NOMO-1 (cell line): ENCODE results near the gene FERMT2.
"Not testable (repeated sequence)": the region's sequence is repeated elsewhere in the genome, so short reads cannot be mapped to it uniquely, and the experiment has no call there.

ENCODE experiments used
- DNase-seq, 2 experiments: peaks; one replicate each; lab custom pipeline; 2025; ENCODE audit not compliant: unreplicated experiment in 2 of 2; lab: John Stamatoyannopoulos, UW

The FERMT2 gene

DNA sequence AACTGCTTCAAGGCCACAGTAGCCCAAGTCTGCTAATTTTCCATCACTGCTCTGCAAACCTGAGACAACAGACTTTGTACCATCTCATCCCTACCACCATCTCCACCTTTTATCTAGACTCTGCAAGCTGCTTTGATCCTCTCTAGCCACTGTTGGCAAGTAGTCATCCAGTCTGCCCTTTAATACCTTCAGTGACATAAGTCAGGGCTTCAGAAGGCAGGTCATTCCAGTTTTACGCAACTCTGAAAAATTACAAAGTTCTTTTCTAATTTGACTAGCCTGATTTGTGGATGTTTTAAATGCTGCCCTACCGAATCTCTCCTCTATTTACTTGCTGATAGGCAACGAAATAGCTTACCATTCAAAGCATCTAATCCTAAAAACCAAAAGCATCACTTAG lies 2.8 kb downstream of the FERMT2 start:
- no peak for DNase-seq

DNA sequence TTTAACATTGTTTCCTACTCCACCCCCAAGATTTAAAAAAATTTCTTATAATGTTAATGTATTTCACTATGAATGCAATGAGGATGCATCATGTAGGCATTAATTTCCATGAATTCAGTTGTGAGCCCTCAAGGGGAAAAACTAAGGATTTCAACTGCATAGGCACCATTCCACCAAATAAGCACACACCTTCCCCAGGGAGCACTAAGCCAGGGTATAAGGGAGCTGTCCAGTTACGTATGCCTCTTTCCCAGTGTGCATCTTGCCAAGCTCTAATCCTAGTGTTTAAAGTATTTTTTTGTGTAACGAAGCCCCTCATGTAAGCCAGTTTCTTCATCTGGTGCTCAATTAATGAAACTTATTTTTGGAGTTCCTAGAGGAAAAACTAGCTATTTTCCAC lies 6.6 kb downstream of the FERMT2 start:
- no peak for DNase-seq

DNA sequence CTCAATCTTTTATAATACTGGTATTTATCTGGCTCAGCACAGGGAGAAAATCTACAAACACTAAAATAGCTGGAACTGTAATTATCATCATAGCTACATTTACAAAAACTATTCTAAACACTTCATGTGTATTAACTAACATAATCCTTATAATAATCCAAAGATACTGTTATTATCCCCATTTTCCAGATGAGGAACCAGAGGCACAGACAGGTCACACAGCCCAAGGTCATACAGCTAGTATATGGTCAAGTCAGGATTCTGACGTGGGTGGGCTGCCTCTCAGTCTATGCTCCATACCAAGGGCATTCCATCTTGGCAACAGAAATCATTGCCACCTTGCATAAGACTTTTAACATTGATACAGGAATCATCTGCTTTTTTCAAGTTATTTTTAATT lies 11.4 kb downstream of the FERMT2 start:
- DNase-seq, result no peak

DNA sequence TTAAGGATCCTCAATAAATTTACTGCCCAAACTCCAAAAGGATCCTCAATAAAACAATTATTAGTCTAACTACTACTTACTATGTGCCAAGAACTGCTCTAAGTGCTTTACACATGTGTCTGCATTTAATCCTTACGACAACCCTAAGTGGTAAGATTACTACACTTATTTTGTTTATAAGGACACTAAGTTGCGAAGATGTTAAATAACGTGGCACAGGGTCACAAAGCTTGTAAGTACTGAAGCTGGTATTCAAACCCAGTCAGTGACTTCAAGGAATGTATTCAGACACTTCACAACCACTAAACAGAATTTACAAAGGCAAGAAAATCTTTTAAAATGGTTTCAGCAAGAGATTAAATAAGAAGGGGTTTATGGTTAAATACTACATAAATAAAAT lies 13.0 kb downstream of the FERMT2 start:
- no peak for DNase-seq

DNA sequence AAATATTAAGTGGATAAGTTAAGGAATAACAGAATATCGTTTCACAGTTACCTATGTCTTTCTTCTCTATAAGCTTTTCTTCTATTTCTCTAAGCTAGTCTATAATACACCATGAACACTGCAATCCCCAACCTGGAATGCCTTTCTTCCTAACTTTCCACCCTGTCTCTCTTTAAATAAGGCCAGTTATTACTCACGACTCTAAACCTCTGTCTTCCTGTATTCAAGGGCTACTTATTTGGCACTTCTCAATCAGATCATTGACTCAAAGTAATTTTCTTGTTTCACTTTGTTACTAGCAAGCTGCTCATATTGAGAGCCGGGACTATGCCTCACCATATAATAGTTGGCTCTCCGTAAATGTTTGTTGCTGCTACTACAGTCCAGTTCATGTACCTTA lies 13.5 kb downstream of the FERMT2 start:
- no peak for DNase-seq

DNA sequence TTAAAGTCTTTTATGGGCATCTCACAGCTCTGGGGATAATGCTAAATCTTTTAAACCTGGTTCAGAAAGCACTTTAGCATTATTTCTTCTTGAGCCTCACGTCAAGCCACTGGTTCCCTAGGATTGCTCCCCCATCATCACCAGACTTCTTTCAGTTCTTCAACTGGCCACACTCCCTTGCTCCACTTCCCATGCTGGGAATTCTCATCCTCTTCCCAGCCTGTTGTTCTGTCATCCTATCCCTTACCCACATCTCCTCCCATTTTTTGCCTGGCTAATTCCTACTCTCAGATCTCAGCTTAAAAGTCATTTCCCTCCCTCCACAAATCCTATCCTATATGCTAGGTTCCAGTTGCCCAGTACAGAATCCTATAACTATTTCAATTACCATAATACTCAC lies 14.4 kb downstream of the FERMT2 start:
- no peak for DNase-seq

DNA sequence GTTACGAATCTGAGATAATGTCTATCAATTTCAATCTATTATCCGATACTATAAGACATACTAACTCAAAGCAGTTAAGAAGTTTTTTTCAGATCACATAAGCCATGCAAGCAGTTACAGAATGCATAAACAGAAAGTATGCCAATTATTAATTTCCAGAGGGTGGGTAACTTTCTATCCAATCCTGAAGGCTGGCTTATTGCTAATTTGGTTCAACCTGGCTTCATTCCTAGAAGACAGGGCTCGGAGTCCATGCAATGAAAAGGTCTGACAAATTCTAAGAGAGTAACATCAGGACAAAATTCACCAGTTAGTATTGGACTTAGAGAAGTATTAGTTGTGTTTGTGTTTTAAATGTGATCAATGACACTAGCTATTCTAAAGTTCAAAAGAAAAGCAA lies 15.0 kb downstream of the FERMT2 start:
- DNase-seq, result no peak

DNA sequence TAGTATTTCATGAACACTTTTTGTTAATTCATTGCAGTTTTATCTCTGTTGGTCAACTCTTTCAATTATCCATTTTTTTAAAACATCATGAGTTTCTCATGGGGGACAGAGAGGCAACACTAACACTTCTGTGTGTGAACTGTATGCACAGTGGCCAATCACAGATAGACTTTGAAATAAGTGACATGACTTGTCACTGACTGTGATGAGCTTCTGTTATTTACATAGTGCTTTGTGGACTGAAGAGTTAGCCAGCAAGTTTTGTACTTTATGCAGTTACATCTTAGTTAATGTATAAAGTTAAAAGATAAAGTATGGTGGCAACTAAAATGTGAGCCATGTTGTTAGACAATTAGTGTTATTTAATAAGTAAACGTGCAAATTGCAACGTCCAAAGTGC lies 16.1 kb downstream of the FERMT2 start:
- no peak for DNase-seq

DNA sequence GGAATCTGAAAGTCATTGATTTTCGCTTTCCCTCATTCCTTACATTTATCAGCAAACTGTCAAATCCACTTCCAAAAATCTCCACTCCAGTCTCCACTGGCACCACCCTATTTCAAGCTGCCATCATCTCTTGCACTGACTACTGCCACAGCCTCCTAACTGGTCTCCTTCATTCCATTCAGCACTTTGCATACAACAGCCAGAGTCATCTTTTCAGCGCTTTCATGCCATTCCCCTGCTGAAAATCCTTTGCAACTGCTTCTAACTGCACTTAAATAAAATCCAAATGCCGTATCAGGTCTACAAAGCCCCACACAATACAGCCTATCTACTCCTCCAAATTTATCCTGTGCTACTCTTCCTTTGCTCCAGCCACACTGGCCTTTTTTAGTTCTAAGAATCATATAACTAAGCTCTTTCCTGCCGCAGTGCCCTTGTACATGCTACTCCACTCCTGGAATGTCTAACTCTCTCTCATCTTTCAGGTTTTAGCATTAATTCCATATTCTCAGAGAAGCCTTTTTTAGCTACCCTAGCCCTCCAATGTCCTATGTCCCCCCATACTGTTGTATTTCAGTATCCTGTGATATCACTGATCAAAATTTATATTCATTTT lies 21.6 kb downstream of the FERMT2 start:
- no peak for DNase-seq

DNA sequence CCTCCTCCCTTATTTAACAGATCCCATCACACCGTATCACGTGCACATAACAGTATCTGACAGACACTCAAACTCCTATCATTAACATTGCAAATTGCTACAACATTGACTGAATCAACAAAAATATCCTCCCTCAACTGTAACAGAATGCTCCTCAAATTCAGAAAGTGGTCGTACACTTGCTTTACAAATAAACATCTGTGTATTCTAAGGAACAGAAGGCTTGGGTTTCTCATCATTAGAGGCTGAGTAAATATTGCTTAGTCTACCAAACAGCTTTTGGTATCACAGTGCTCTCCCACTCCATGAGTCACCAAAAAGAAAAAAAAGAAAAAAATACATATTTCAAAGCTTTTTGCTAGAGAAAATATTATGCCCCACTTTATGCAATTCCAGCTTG lies 23.9 kb downstream of the FERMT2 start:
- DNase-seq, result no peak

DNA sequence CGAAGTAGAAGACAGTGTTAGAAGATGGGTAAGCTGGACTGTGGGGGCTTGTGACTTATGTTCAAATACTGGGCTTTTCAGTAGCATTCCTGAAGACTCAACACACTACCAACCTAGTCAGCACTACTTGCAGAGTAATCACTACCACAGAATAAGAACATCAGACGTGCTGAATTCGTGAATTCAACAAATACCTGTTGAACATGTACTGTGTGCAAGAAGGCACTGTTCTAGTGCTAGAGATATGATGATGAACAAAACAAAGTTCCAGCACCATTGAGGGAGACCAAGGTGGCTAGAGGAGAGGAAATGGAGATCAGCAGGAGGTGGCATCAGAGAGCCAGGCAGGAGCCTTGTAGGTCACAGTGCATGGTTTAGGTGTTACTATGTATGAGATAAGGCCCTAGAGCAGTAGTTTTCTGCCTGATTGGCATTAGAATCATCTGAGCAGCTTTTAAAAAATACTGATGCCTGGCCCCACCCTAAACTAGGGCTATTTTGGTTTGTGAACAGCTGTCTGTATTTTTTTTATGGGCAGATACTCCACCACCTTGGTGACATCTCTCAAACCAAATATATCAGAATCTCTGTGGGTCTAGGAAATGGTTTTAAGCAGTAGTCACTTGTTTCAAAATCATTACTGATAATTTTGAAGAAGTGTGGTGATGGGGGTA lies 26.8 kb downstream of the FERMT2 start:
- DNase-seq, result no peak

DNA sequence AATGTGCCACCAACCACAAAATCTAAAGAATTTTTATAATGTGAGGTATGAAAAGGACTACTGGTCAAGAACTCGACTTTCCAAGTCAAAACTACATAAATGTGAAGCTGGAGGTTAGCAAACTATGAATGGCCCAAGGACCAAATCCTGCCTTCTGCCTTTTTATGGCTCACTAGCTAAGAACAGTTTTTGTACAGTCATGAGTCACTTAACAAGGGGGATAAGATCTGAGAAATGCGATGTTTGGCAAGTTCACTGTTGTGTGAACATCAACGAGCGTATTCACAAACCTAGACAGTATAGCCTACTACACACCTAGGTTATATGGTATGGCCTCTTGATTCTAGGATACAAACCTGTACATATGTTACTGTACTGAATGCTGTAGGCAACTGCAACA lies 28.2 kb downstream of the FERMT2 start:
- DNase-seq, result no peak

DNA sequence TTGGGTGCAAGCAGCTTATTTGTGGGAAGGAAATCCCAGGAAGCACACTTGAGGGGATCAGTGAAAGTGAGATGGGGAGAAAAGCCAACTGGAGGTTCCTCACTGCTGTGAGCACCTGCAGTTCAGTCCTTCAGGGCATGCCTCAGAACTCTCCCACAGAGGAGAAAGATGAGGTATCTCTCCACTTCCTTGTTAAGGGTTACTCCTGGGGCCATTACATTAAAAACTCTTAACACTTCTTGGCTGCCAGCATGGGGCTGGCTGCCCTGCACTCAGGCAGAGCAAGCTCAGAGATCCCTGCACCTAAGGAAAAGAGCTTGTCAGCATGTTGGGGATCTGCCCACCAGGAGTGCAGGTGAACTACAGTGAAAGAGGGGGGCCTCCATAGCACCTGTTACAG lies 28.8 kb downstream of the FERMT2 start:
- DNase-seq, result no peak

DNA sequence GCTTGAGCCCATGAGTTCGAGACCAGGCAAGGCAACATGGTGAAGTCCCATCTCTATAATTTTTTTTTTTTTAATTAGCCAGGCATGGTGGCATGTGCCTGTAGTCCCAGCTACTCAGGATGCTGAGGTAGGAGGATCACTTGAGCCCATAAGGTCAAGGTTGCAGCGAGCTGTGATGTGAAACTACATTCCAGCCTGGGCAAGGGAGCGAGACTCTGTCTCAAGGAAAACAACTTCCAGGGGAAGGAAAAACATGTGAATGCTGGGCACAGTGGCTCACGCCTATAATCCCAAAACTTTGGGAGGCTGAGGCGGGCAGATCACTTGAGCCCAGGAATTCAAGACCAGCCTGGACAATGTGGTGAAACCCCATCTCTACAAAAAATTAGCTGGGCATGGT lies 30.4 kb downstream of the FERMT2 start:
- not testable (repeated sequence) for DNase-seq

DNA sequence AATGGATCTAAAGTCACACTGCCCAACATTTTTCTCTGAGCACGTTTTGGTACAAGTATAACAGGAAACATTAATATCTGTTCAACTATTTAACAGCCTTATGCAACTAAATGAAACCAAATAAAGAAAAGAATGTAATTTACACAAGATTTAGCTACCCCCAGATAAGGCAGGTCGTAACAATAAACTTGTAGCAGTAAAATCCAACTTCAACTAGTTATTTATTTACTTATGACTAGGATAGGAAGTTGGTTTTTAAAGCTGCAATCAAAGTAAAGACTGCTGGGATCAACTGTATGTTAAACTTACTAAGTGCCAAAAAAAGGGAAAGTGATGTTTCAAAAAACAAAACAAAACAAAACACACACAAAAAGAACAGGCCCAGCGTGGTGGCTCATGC lies 30.9 kb downstream of the FERMT2 start:
- DNase-seq, result no peak

DNA sequence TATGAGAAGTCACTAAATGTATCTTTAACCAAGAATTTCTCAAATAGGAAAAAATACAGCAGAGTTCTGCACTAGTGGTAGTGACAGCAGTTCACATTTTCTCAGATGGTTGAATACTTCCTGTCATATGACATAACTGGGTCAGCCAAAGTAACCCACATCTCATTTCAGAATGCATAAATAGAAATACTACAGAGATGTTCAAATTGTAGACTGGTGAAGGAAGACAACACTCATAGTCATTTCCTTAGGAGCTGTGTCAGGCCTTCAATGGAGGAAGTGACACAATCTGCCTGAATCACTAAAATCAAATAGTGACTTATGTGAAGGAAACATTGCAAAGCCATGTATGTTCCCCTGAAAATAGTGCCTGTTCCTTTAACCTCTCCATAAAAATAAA lies 32.4 kb downstream of the FERMT2 start:
- DNase-seq, result peak; percentile 64 to 93

DNA sequence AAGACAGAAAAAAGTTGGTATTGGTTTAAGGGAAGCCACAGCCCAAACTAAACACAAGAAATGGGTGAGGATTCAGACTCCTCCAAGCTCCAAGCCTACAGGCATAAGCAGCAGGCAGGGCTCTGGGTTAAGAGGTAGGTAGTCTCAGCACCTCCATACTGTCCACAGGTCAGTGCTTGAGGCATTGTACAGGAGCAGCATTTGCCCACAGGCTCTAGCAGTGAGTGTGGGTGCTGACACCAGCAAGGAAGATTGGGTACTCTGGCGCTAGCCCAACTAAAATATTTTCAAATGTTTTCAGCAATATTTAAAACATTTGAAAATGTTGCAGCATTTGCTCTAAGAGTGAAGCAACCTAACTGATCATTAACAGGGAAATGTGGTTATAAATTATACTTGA lies 33.1 kb downstream of the FERMT2 start:
- no peak for DNase-seq

DNA sequence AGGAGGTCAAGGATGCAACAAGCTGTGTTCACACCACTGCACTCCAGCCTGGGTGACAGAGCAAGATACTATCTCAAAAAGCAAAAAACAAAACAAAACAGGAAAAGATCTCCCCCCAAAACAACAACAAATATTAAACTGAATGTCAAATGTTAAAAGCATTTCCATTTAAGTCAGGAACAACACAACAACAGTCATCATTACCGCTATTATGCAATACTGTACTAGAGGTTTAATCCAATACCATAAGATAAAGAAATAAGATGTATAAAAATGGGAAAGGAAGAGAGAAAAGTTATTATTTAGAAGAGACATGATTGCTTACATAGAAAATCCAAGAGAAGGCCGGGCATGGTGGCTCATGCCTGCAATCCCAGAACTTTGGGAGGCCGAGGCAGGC lies 36.6 kb downstream of the FERMT2 start:
- DNase-seq, result no peak

DNA sequence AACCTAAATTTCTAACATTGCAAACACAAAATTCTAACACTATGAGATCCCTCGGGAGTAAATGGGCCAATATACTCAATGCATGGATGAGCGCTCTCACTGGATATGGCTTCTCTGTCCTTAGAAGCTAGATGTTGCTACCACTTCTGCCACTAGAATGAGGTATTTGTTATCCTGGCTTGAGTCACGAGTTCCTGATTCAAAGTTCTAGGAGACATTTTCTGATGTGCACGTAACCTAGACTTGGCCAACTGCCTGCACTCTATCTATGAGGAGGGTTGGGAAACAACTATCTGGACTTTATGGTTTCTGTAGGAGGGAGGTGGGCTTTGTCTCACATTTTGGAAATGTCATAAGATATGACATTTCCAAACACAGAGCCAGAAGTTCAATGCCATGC lies 37.6 kb downstream of the FERMT2 start:
- no peak for DNase-seq

DNA sequence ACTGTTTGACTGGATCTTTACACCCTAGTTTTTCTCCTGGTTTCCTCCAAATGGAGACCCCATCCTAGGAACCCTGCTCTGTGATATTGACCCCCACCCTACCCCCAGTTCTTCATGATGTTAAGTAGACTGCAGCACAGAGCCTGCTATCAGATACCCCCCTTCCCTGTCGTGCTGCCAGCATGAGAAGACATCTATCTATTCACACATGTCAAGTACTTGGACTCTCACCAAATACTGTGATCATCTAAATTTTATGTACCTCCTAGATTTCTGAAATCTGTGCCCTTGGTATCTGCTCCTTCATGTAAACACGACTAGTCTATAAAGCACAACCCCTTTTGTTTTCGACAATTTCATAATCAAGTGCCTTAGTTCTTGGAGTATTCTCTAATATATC lies 38.9 kb downstream of the FERMT2 start:
- no peak for DNase-seq

DNA sequence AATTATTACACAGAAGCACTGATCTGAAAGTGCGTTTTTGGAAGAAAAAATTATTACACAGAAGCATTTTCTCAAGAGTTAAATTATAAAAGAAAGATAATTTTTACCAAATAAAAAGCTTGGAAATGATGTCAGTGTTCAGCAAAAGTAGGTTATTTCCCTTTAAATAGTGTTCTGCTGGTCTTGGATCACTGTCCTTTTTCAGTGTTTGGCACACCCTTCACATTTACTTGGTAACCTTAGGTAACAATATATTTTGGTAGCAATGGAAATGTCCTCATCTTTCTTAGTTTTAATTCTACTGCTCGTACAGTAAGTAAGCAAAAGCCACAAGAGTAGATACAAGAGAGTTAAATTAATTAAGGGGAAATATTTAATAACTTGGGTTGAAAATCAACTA lies 40.3 kb downstream of the FERMT2 start:
- DNase-seq, result no peak

DNA sequence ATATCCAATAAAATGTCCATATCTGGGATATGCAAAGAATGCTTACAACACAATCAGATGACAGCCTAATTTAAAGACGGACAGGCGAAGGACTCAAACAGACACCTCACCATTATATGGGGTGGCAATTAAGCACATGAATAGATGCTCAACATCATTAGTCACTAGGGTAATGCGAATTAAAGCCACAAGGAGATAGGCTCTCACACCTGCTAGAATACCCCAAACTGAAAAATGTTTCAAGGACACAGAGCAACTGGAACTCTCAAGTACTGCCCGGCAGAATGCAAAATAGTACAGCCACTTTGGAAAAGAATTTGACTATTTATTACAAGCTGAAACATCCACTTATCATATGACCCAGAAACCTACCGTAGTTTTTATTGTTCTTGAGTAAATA lies 42.9 kb downstream of the FERMT2 start:
- DNase-seq, result no peak

DNA sequence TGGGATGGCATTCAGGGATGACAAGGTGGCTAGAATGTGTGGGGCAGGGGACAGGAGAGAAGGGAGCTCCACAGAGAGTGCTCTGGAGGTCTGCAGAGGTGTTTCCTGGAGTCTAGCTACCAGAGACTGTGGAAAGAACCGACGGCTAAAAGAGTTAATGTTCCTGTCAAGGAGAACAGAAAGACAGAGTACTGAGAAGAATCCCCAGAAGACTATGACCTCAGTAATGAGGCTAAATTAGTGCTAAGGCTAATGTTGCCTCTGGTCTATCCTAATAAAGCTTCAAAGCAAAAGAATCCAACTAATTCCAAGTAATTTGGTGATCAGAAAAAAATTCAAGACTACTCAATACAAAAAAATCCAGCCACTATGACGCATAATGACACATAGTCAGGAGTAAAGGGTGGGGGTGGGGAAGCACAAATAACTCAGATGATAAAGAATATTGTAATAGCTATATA lies 44.7 kb downstream of the FERMT2 start:
- DNase-seq, result no peak
